Pancreas (tissue), 10 donors: ENCODE results near the gene EIF2AK3. TPM values are rescaled to one million over a fixed set of nuclear protein-coding genes. Genes with fewer than 3 reads are reported as not detected.

Experiments
- ATAC-seq, 4 donors: fragments of 200-7000 bp; cut with Tn5 transposase; one replicate each; pipeline versions ENCODE4 v1.8.0 to v1.9.1; 2020; ENCODE audit warnings: mild to moderate bottlenecking in 4 of 4, moderate library complexity in 4 of 4
- DNase-seq, 6 donors: peaks; one replicate each; pipeline ENCODE4 v3.0.0-alpha.2; 2020
- FAIRE-seq: peaks from 2 replicates; lab custom pipeline; 2012; peaks lifted over from hg19 to GRCh38; lab: Jason Lieb, UNC
- H3K27ac ChIP-seq, 4 donors: fragments of 200-600 bp; sonication (generic); 1 replicate in 3 of 4; 2 replicates in 1 of 4; pipeline versions ENCODE4 v1.5.0 to v1.8.0; 2020
- H3K27me3 ChIP-seq, 4 donors: fragments of 200-600 bp; one replicate each; pipeline ENCODE4 v1.8.0; 2021
- H3K36me3 ChIP-seq, 3 donors: fragments of 200-600 bp; sonication (generic) in 1 of 3; one replicate each; pipeline versions ENCODE4 v1.5.0 to v1.8.0; 2020 to 2021
- H3K4me1 ChIP-seq, 3 donors: fragments of 200-600 bp; one replicate each; pipeline ENCODE4 v1.8.0; 2021
- H3K4me3 ChIP-seq, 4 donors: fragments of 200-600 bp; sonication (generic) in 2 of 4; one replicate each; pipeline versions ENCODE4 v1.5.0 to v1.8.0; 2020 to 2021
- H3K9me3 ChIP-seq, 4 donors: fragments of 200-600 bp; one replicate each; pipeline ENCODE4 v1.8.0; 2021
- CTCF ChIP-seq, 4 donors: fragments of 200-600 bp; sonication (generic) in 3 of 4; IDR thresholded peaks; one replicate each; pipeline versions ENCODE4 v1.5.0 to v1.8.0; 2021; ENCODE audit warnings: antibody characterized with exemption in 4 of 4
- WGBS, 2 donors: extraction: QIAGEN DNeasy Blood & Tissue Kit; methylation state at CpG; one replicate each; pipeline ENCODE4 v1.1.7; 2013; 5-methylcytosine and 5-hydroxymethylcytosine counted together
- intact Hi-C, 3 donors: fragments of 100-400 bp; cut with DNase I; formaldehyde crosslinking; loops; one replicate each; pipeline versions ENCODE4 v1.11.1 to v1.14.2; 2022
- polyA plus RNA-seq, 2 donors: library from polyadenylated mRNA; stranded (reverse); fragments of 200-250 nt; gene quantifications; one replicate each; pipeline ENCODE4 v1.2.3, GENCODE V29; 2013
- total RNA-seq, 6 donors: library from RNA; stranded (reverse); fragmentation: NEBNext Ultra II Directional in 4 of 6; extraction: Animal tissue kit (Norgen Biotek cat#: 25700) in 4 of 6; gene quantifications; one replicate each; pipeline versions ENCODE4 v1.2.1 to v1.2.4, GENCODE V29; 2021 to 2023
- donor health status: healthy with polysubstance abuse.
- donor health status: DM: no; HTN: no; CAD: no; lungs with moderate emphysema.
- donor health status: DM: no; HTN: no; CAD: no.
- donor health status: control.
- donor health status: control.
- donor health status: Bipolar disorder and iron deficiency.
- donor health status: DM: yes; HTN: yes; CAD: no.
- donor health status: DM: no; HTN: no; CAD: no.
- donor health status: DM: no; HTN: no; CAD: no.
- donor health status: DM: yes; HTN: yes; CAD: no.

The EIF2AK3 gene
- total and polyA plus RNA-seq, 8 donors, result 6.2 to 58.4 (median 25.5) TPM

DNA sequence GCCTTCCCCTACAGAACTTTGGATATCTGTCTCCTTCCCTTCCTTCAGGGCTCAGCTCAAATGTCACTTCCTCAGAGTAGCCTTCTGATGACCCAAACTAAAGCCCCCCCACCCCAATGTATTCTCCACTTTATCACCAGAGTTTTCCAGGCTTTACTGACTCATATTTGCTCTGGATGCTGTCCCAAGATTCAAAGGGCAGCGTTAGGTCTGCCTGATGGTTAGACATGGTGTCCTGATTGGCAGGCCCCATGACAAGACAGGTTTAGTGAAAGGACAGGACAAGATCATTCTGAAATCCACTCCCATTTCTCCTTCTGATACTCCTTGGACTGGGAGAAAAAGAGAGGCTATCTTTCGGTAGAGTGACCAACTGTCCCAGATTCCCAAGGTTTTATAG, 41.6 kb upstream of the EIF2AK3 start:
- intact Hi-C loops, result loop anchor here in 2 of 3 donors (5.0 kb wide), 2 partner anchors 77 to 477 kb away; no protein-coding TSS in a partner anchor
- ATAC-seq, result peak; percentile 19 to 63 (median 39)
- no peak for TF ChIP-seq CTCF (IDR thresholded peaks at IDR 0.05)

DNA sequence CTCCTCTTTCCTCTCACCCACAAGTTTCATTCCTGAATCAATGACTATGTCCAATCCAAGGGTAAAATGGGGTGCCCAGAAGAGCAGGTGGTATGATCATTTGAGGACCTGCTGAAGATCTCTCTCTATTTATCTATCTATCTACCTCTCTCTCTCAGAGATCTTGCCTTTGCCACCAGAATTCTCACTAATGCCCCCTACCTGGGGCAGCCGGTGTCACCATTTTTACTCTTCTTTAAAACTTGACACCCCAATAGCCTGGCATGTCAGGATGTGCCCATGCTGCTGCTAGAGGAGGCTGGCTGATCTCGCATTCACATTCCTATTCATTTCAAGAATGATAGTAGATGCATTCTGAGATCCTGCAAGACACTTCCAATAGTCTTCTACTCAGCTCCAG, 40.0 kb upstream of the EIF2AK3 start:
- FAIRE-seq, result no peak

More for the DNA sequence above, 41.6 kb upstream of the EIF2AK3 start:
- Histone ChIP-seq H3K4me3 (no peak overlapping the region), H3K36me3 (no peaks in the 10 kb centered on the region), H3K4me1 (peaks cover 5 to 35% (median 24%) of the 10 kb centered on the region in 3 donors), H3K27me3 (no peaks in the 10 kb centered on the region), H3K9me3 (no peaks in the 10 kb centered on the region), H3K27ac (peak overlapping the region in 3 of 4 donors; percentile 29 to 76 (median 39))
- WGBS, 2 donors, result 57 to 71% methylated on average over 2 of the region's 2 CpGs
- DNase-seq, result peak in 2 of 6 donors; percentile 37 to 38
- FAIRE-seq, result no peak

DNA sequence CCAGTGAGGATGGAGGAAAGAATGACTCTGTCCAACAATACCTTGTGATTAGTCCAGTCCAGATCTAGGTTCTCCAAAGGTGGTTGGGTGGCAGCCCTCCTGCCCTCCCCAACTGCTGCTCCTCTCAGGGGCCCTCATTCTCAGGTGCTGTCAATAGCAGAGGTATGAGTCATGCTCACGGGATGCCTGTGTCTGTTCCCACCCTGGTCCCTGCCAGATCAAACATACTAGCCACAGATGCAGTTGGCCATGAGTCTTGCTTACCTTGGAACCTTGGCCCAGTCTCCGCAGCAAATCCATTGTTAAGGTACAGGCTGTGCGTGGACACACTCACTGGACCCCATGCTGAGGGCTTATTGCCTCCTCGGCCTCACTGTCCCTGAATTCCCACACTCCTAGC, 39.3 kb upstream of the EIF2AK3 start:
- peaks cover 5 to 35% (median 24%) of the 10 kb centered on the region in 3 donors for H3K4me1 ChIP-seq
- intact Hi-C loops, result loop anchor here in 2 of 3 donors (5.0 kb wide), 2 partner anchors 74 to 474 kb away; no protein-coding TSS in a partner anchor
- 35 to 38% methylated on average over 4 of the region's 4 CpGs for WGBS, 2 donors
- FAIRE-seq (no peak), DNase-seq (peak; percentile 68 to 96 (median 88)), ATAC-seq (peak; percentile 85 to 94 (median 91))
- no peak for TF ChIP-seq CTCF (IDR thresholded peaks at IDR 0.05)
- H3K27ac ChIP-seq, result peak overlapping the region; percentile 53 to 84 (median 72)
- H3K4me3 ChIP-seq, result no peak overlapping the region
- no peaks in the 10 kb centered on the region for H3K9me3 ChIP-seq
- H3K27me3 ChIP-seq, result no peaks in the 10 kb centered on the region
- H3K36me3 ChIP-seq, result no peaks in the 10 kb centered on the region

More for the DNA sequence above, 40.0 kb upstream of the EIF2AK3 start:
- Histone ChIP-seq H3K36me3 (no peaks in the 10 kb centered on the region), H3K4me1 (peaks cover 5 to 35% (median 24%) of the 10 kb centered on the region in 3 donors), H3K27ac (peak overlapping the region; percentile 53 to 84 (median 72)), H3K9me3 (no peaks in the 10 kb centered on the region), H3K27me3 (no peaks in the 10 kb centered on the region), H3K4me3 (no peak overlapping the region)
- DNase-seq (no peak), ATAC-seq (no peak)
- intact Hi-C loops, result loop anchor here in 2 of 3 donors (5.0 kb wide), 2 partner anchors 75 to 475 kb away; no protein-coding TSS in a partner anchor
- TF ChIP-seq CTCF (IDR thresholded peaks at IDR 0.05), result no peak
- WGBS, 2 donors, result 95 to 97% methylated on average over 2 of the region's 2 CpGs

DNA sequence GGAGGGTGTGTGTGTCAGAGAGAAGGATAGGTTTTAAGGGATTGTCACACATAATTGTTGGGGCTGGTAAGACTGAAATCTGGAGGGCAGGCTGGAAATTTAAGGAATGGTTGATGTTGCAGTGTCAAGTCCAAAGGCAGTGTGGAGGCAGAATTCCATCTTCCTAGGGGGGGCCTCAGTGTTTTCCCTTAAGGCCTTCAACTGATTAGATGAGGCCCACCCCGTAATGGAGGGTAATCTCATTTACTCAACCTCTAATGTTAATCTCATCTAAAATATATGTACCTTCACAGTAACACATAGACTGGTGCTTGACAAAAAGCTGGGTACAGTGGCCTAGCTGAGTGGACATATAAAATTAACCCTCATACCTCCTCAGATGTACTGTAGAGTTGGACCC, 33.4 kb upstream of the EIF2AK3 start:
- Histone ChIP-seq H3K27me3 (no peaks in the 10 kb centered on the region), H3K36me3 (no peaks in the 10 kb centered on the region), H3K27ac (no peak overlapping the region), H3K4me1 (peaks cover 0 to 11% (median under 1%) of the 10 kb centered on the region in 3 donors), H3K4me3 (no peak overlapping the region), H3K9me3 (no peaks in the 10 kb centered on the region)
- no peak for TF ChIP-seq CTCF (IDR thresholded peaks at IDR 0.05)
- intact Hi-C loops, result no loop called here
- 90 to 100% methylated on average over 1 of the region's 1 CpG for WGBS, 2 donors
- FAIRE-seq (no peak), ATAC-seq (no peak), DNase-seq (no peak)

DNA sequence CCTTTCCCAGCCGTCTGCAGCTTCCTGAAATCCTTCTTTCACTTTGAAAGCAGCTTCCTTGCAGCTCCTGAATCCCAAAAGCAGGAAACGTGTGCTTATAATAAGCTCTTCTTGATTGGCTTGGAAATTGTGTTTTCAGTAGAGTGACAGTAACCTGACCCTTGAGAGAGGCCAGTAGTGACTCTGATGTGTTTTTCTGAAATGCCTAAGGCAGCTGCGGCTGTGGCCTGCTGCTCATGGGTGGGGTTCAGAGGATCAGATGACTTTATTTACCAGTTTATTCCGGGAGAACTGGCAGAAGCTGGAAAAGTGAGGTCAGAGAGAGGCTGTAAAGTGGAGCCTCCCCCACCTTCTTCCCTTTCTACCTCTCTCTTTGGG, 32.3 kb upstream of the EIF2AK3 start:
- no peak overlapping the region for H3K4me3 ChIP-seq
- no peaks in the 10 kb centered on the region for H3K27me3 ChIP-seq
- H3K9me3 ChIP-seq, result no peaks in the 10 kb centered on the region
- H3K36me3 ChIP-seq, result no peaks in the 10 kb centered on the region
- no peak for FAIRE-seq
- peaks cover 0 to 11% (median 0%) of the 10 kb centered on the region in 3 donors for H3K4me1 ChIP-seq
- peak; percentile 75 to 80 (median 79) for ATAC-seq
- no peak for TF ChIP-seq CTCF (IDR thresholded peaks at IDR 0.05)
- WGBS, 2 donors, result 50 to 54% methylated on average over 4 of the region's 4 CpGs
- peak overlapping the region in 3 of 4 donors; percentile 9 to 70 (median 13) for H3K27ac ChIP-seq
- peak in 1 of 6 donors; percentile 31 for DNase-seq
- intact Hi-C loops, result no loop called here
